Measurements from ENCODE around the gene TLR6.
"Not testable (repeated sequence)": the region's sequence is repeated elsewhere in the genome, so short reads cannot be mapped to it uniquely, and the experiment has no call there.

The TLR6 gene

GRCh38 chr4:38820329-38821061, 36.1 kb downstream of the TLR6 start:
- DNase-seq, result no peak

GRCh38 chr4:38819569-38819968, 37.0 kb downstream of the TLR6 start:
- peak; percentile 72 for DNase-seq

GRCh38 chr4:38818441-38818976, 38.1 kb downstream of the TLR6 start:
- no peak for DNase-seq

GRCh38 chr4:38815885-38816782, 40.5 kb downstream of the TLR6 start:
- DNase-seq, result no peak

GRCh38 chr4:38814386-38814785, 42.2 kb downstream of the TLR6 start:
- no peak for DNase-seq

- DNase-seq, result no peak
Measured at GRCh38 chr4:38811297-38811696, 45.3 kb downstream of the TLR6 start.

- not testable (repeated sequence) for DNase-seq
Measured at GRCh38 chr4:38807462-38807861, 49.2 kb downstream of the TLR6 start.

GRCh38 chr4:38806251-38806650, 50.4 kb downstream of the TLR6 start:
- not testable (repeated sequence) for DNase-seq

GRCh38 chr4:38805530-38806145, 51.0 kb downstream of the TLR6 start:
- peak; percentile 23 for DNase-seq

GRCh38 chr4:38804654-38805295, 51.8 kb downstream of the TLR6 start, which contains the start of gene TLR1:
Gene TLR1 (minus strand): TSS chr4:38804791. CDS start chr4:38798831, 5,960 bp downstream.
- peak; percentile 61 for DNase-seq

- no peak for DNase-seq
Measured at GRCh38 chr4:38803833-38804653, 52.6 kb downstream of the TLR6 start.

GRCh38 chr4:38802561-38803355, 53.9 kb downstream of the TLR6 start:
- no peak for DNase-seq

GRCh38 chr4:38800961-38801450, 55.6 kb downstream of the TLR6 start:
- no peak for DNase-seq

- no peak for DNase-seq
Measured at GRCh38 chr4:38800366-38800765, 56.3 kb downstream of the TLR6 start.

GRCh38 chr4:38795087-38795486, 61.5 kb downstream of the TLR6 start:
- DNase-seq, result no peak

GRCh38 chr4:38794051-38794450, 62.6 kb downstream of the TLR6 start:
- DNase-seq, result no peak

- no peak for DNase-seq
Measured at GRCh38 chr4:38791010-38791409, 65.6 kb downstream of the TLR6 start.

- DNase-seq, result peak; percentile 50
Measured at GRCh38 chr4:38788317-38788716, 68.3 kb downstream of the TLR6 start.

GRCh38 chr4:38787693-38788092, 68.9 kb downstream of the TLR6 start:
- DNase-seq, result no peak

- DNase-seq, result no peak
Measured at GRCh38 chr4:38785901-38786402, 70.7 kb downstream of the TLR6 start.
